PFSK-1 (cell line): ENCODE measurements around the gene FKBP10.

ENCODE experiments used
- FOXP2 ChIP-seq: optimal IDR thresholded peaks from 2 replicates; pipeline ENCODE3; 2011; ENCODE audit warnings: borderline replicate concordance, control low read depth, inconsistent platforms; ENCODE audit not compliant: insufficient read depth; ENCODE audit errors: extremely low read length, extremely low read depth
- POLR2AphosphoS5 ChIP-seq: IDR thresholded peaks from 2 replicates; pipeline ENCODE4 v1.6.1; 2012; ENCODE audit warnings: low read depth, mild to moderate bottlenecking, control low read depth, low read length, moderate library complexity
- SIN3A ChIP-seq: IDR thresholded peaks from 2 replicates; pipeline ENCODE4 v1.6.1; 2012; ENCODE audit warnings: mild to moderate bottlenecking, low read length, moderate library complexity, borderline replicate concordance; ENCODE audit not compliant: insufficient read depth
- TAF1 ChIP-seq: IDR thresholded peaks from 2 replicates; pipeline ENCODE4 v1.6.1; 2012; ENCODE audit warnings: low read length, control low read depth, borderline replicate concordance; ENCODE audit not compliant: insufficient read depth
- TF ChIP-seq, protein P1 (sequence below), 2 experiments: IDR thresholded peaks; 2 replicates each; pipeline versions ENCODE4 v1.6.1 to v1.8.0; 2011 to 2012; ENCODE audit warnings: low read depth in 2 of 2, low read length in 2 of 2, control low read depth in 1 of 2, inconsistent platforms in 1 of 2, mild to moderate bottlenecking in 1 of 2, moderate library complexity in 1 of 2; ENCODE audit not compliant: insufficient read depth in 1 of 2

FKBP10 gene

DNA sequence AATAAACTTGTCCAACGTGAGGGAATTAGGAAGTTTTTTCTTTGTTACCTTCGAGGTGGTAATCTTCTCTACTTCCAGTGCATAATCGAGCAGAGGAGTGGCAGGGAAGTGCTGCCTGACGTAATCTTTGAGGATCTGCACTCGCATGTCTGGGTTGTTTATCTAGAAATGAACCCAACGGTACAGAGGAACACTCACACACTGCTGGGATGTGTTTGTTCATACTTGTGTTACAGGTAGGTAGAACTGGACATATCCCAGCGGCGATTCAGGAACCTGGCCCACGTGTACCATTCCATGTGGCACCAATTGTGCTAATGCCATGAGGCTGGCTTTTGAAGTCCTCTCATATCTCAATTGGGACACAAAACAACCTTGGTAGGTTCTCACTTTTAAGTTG is 56.6 kb downstream of the FKBP10 start:
- TF ChIP-seq POLR2AphosphoS5 (no peak), FOXP2 (no peak), TAF1 (no peak), SIN3A (no peak)
- TF ChIP-seq, protein P1, sequence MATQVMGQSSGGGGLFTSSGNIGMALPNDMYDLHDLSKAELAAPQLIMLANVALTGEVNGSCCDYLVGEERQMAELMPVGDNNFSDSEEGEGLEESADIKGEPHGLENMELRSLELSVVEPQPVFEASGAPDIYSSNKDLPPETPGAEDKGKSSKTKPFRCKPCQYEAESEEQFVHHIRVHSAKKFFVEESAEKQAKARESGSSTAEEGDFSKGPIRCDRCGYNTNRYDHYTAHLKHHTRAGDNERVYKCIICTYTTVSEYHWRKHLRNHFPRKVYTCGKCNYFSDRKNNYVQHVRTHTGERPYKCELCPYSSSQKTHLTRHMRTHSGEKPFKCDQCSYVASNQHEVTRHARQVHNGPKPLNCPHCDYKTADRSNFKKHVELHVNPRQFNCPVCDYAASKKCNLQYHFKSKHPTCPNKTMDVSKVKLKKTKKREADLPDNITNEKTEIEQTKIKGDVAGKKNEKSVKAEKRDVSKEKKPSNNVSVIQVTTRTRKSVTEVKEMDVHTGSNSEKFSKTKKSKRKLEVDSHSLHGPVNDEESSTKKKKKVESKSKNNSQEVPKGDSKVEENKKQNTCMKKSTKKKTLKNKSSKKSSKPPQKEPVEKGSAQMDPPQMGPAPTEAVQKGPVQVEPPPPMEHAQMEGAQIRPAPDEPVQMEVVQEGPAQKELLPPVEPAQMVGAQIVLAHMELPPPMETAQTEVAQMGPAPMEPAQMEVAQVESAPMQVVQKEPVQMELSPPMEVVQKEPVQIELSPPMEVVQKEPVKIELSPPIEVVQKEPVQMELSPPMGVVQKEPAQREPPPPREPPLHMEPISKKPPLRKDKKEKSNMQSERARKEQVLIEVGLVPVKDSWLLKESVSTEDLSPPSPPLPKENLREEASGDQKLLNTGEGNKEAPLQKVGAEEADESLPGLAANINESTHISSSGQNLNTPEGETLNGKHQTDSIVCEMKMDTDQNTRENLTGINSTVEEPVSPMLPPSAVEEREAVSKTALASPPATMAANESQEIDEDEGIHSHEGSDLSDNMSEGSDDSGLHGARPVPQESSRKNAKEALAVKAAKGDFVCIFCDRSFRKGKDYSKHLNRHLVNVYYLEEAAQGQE (IDR thresholded peaks at IDR 0.05; ENCODE audit: insufficient read depth in 1 of 2, low read depth in 2 of 2, low read length in 2 of 2), result no peak

DNA sequence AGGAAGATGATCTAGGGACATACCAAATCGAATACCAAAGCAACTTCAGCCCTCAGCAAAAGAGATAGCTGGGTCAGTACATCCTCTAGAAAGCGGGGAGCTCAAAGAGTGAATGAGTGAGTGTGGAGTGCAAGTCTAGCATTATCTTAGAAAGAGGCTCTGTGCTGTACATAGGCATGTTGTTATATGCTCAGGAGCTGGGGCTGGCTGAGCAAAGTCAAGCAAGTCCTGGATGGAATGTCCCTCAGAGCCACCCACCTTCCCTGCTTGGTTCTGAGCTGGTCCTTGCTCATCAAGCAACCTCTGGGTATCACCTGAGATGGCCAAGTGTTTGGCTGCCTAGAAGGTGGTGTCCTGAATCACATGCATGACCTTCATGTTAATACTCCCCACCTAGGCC is 57.3 kb downstream of the FKBP10 start:
- TF ChIP-seq SIN3A (no peak), FOXP2 (no peak)

DNA sequence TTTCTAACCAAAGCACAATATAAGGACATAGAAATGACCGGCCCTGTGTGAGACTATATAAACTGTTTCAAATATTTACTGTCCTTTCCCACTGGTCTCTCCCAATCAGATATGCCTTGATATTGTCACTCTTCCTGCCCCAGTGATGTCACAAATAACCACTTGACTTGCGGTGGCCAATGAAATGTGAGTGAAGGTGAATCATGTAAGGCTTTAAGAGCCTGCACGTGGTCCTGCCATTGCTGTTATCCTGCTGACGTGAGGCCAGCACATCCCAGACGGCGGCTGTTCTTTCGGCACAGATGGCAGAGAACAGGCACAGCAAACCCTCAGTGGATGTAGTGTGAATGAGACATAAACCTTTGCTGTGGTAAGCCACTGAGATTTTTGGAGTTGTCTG is 57.8 kb downstream of the FKBP10 start:
- TF ChIP-seq, protein P1 (IDR thresholded peaks at IDR 0.05; ENCODE audit: insufficient read depth in 1 of 2, low read depth in 2 of 2, low read length in 2 of 2), result no peak
- TF ChIP-seq TAF1 (no peak), FOXP2 (no peak), SIN3A (no peak), POLR2AphosphoS5 (no peak)

DNA sequence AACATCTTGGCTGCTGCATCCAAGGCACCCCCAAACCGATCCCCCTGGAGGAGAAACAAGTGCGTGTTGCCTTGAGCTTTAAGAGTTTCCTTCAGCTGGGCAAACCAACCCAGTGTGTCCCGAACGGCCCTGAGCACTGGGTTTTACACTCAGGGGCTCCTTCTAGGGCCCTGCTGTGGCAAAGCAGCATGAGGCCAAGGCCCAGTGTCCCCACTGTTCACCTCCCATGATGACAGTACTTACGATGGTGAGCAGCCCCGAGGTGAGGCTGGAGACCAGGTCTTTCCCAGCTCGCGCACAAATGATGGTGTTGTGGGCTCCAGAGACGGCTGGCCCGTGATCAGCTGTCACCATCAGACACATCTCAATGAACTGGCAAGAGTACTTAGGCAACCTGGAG is 59.0 kb downstream of the FKBP10 start:
- 0 out of 2 replicates have a peak, but pooled peaks have one; percentile 18 for TF ChIP-seq POLR2AphosphoS5
- TF ChIP-seq, protein P1 (IDR thresholded peaks at IDR 0.05; ENCODE audit: insufficient read depth in 1 of 2, low read depth in 2 of 2, low read length in 2 of 2), result no peak
